MM.1S (cell line): Measurements from ENCODE around the gene TNN.
A peak's percentile ranks its signal among the peaks of the same experiment; 100 is the strongest.

Experiments used
- DNase-seq: peaks from one replicate; pipeline ENCODE4 v3.0.0-alpha.2; 2015
- H2AFZ ChIP-seq: fragments of 300-600 bp; sonication (generic); 2 replicates; pipeline ENCODE4 v1.6.0; 2016; ENCODE audit warnings: antibody characterized with exemption, low read length
- H3F3A ChIP-seq: fragments of 300-600 bp; sonication (generic); 2 replicates; pipeline ENCODE4 v1.6.1; 2016; ENCODE audit warnings: mild to moderate bottlenecking, antibody characterized with exemption, low read length, moderate library complexity, mixed read lengths; ENCODE audit not compliant: insufficient read depth
- H3K27ac ChIP-seq: fragments of 300-600 bp; sonication (generic); 2 replicates; pipeline ENCODE4 v1.5.1; 2016; ENCODE audit warnings: mild to moderate bottlenecking, low read length
- H3K27me3 ChIP-seq: fragments of 300-600 bp; sonication (generic); replicated peaks from 2 replicates; pipeline ENCODE4 v1.6.0; 2016; ENCODE audit warnings: low read length; ENCODE audit not compliant: insufficient read depth
- H3K36me3 ChIP-seq: fragments of 300-600 bp; sonication (generic); replicated peaks from 2 replicates; pipeline ENCODE4 v1.6.1; 2016; ENCODE audit warnings: mild to moderate bottlenecking, low read length, mixed read lengths; ENCODE audit not compliant: insufficient read depth
- H3K4me1 ChIP-seq: fragments of 300-600 bp; sonication (generic); 2 replicates; pipeline ENCODE4 v1.6.1; 2016; ENCODE audit warnings: low read length, mixed read lengths
- H3K4me2 ChIP-seq: fragments of 300-600 bp; sonication (generic); 2 replicates; pipeline ENCODE4 v1.6.0; 2016; ENCODE audit warnings: low read depth, low read length
- H3K4me3 ChIP-seq: fragments of 300-600 bp; sonication (generic); 2 replicates; pipeline ENCODE4 v1.5.1; 2016; ENCODE audit warnings: low read length, mixed read lengths
- H3K79me2 ChIP-seq: fragments of 300-600 bp; sonication (generic); 2 replicates; pipeline ENCODE4 v1.6.1; 2016; ENCODE audit warnings: mixed run types, low read length, mixed read lengths
- H3K9ac ChIP-seq: fragments of 300-600 bp; sonication (generic); 2 replicates; pipeline ENCODE4 v1.6.1; 2016; ENCODE audit warnings: low read length, mixed read lengths
- H3K9me2 ChIP-seq: fragments of 300-600 bp; sonication (generic); replicated peaks from 2 replicates; pipeline ENCODE4 v1.6.1; 2016; ENCODE audit warnings: mild to moderate bottlenecking, low read length, mixed read lengths; ENCODE audit not compliant: insufficient read depth
- H3K9me3 ChIP-seq: fragments of 300-600 bp; sonication (generic); replicated peaks from 2 replicates; pipeline ENCODE4 v1.6.1; 2016; ENCODE audit warnings: mild to moderate bottlenecking, low read length, mixed read lengths; ENCODE audit not compliant: insufficient read depth
- H4K20me1 ChIP-seq: fragments of 300-600 bp; sonication (generic); 2 replicates; pipeline ENCODE4 v1.6.1; 2016; ENCODE audit warnings: mild to moderate bottlenecking, low read length, moderate library complexity, mixed read lengths; ENCODE audit not compliant: insufficient read depth
- CTCF ChIP-seq: fragments of 300-600 bp; sonication (generic); IDR thresholded peaks from 2 replicates; pipeline ENCODE4 v1.5.1; 2016; ENCODE audit warnings: antibody characterized with exemption, low read length, mixed read lengths
- EZH2 ChIP-seq: fragments of 300-600 bp; sonication (generic); optimal IDR thresholded peaks from 2 replicates; pipeline ENCODE3; 2017; ENCODE audit warnings: low read depth, mild to moderate bottlenecking, antibody characterized with exemption, low read length, mixed read lengths
- EZH2phosphoT487 ChIP-seq: fragments of 300-600 bp; sonication (generic); IDR thresholded peaks from 2 replicates; pipeline ENCODE4 v1.6.1; 2018; ENCODE audit warnings: antibody characterized with exemption, low read length

Gene TNN

GRCh38 chr1:175148068-175148467 is 80.4 kb downstream of the TNN start:
- H2AFZ ChIP-seq, result no peak overlapping the region
- H3K4me1 ChIP-seq, result no peaks in the 10 kb centered on the region
- H3K9me3 ChIP-seq, result no peaks in the 10 kb centered on the region
- no peaks in the 10 kb centered on the region for H3K79me2 ChIP-seq
- H3K4me2 ChIP-seq, result no peak overlapping the region
- no peak for DNase-seq
- H3K9ac ChIP-seq, result no peak overlapping the region
- H3K27ac ChIP-seq, result no peak overlapping the region
- no peaks in the 10 kb centered on the region for H3F3A ChIP-seq
- no peak overlapping the region for H3K4me3 ChIP-seq
- H3K9me2 ChIP-seq, result no peaks in the 10 kb centered on the region
- no peaks in the 10 kb centered on the region for H4K20me1 ChIP-seq
- no peaks in the 10 kb centered on the region for H3K36me3 ChIP-seq
- H3K27me3 ChIP-seq, result no peaks in the 10 kb centered on the region
- TF ChIP-seq EZH2 (no peak), EZH2phosphoT487 (no peak), CTCF (no peak)

GRCh38 chr1:175150596-175151319 is 83.1 kb downstream of the TNN start:
- H3K27me3 ChIP-seq, result no peaks in the 10 kb centered on the region
- H3K27ac ChIP-seq, result no peak overlapping the region
- no peak overlapping the region for H3K4me2 ChIP-seq
- no peak overlapping the region for H2AFZ ChIP-seq
- no peaks in the 10 kb centered on the region for H3K9me3 ChIP-seq
- DNase-seq, result no peak
- peaks cover 12% of the 10 kb centered on the region for H3F3A ChIP-seq
- TF ChIP-seq EZH2 (no peak), CTCF (no peak), EZH2phosphoT487 (no peak)
- H3K36me3 ChIP-seq, result no peaks in the 10 kb centered on the region
- H3K9me2 ChIP-seq, result no peaks in the 10 kb centered on the region
- peaks cover 18% of the 10 kb centered on the region for H3K4me1 ChIP-seq
- no peak overlapping the region for H3K4me3 ChIP-seq
- no peaks in the 10 kb centered on the region for H3K79me2 ChIP-seq
- H3K9ac ChIP-seq, result no peak overlapping the region
- H4K20me1 ChIP-seq, result no peaks in the 10 kb centered on the region

- no peak overlapping the region for H3K9ac ChIP-seq
- H3K4me3 ChIP-seq, result no peak overlapping the region
- H3K4me1 ChIP-seq, result peaks cover 24% of the 10 kb centered on the region
- peak; percentile 68 for DNase-seq
- H3K36me3 ChIP-seq, result no peaks in the 10 kb centered on the region
- TF ChIP-seq CTCF (peak; percentile 95), EZH2 (no peak)
- no peaks in the 10 kb centered on the region for H3K27me3 ChIP-seq
- no peaks in the 10 kb centered on the region for H3K9me2 ChIP-seq
- H3K4me2 ChIP-seq, result peak overlapping the region; percentile 11; the same call in 1 of the 2 replicates
- H3K9me3 ChIP-seq, result no peaks in the 10 kb centered on the region
- H3K27ac ChIP-seq, result no peak overlapping the region
- H2AFZ ChIP-seq, result 0 out of 2 replicates have a peak overlapping the region, but pooled peaks have one; percentile 8
- peaks cover 19% of the 10 kb centered on the region for H3F3A ChIP-seq
- no peaks in the 10 kb centered on the region for H4K20me1 ChIP-seq
- no peaks in the 10 kb centered on the region for H3K79me2 ChIP-seq
These were observed 84.5 kb downstream of the TNN start for GRCh38 chr1:175152006-175152652.
